HUES48 (cell line): ENCODE data around the gene RAB40B.

Source experiments
- H3K27ac ChIP-seq: one replicate; pipeline ENCODE4 v1.7.0; 2013; ENCODE audit warnings: low read depth, low read length, inconsistent platforms
- H3K27me3 ChIP-seq: 2 replicates; pipeline ENCODE4 v1.6.1; 2013; ENCODE audit warnings: mild to moderate bottlenecking, low read length; ENCODE audit not compliant: control insufficient read depth, insufficient read depth
- H3K36me3 ChIP-seq: 2 replicates; pipeline ENCODE4 v1.6.1; 2013; ENCODE audit warnings: low read length; ENCODE audit not compliant: control insufficient read depth, insufficient read depth
- H3K4me1 ChIP-seq: 2 replicates; pipeline ENCODE4 v1.6.1; 2013; ENCODE audit warnings: mild to moderate bottlenecking, low read length; ENCODE audit not compliant: control insufficient read depth, insufficient read depth
- H3K4me3 ChIP-seq: 2 replicates; pipeline ENCODE4 v1.5.1; 2013; ENCODE audit warnings: mild to moderate bottlenecking, low read depth, low read length
- H3K9ac ChIP-seq: 2 replicates; pipeline ENCODE4 v1.6.1; 2013; ENCODE audit warnings: mild to moderate bottlenecking, low read depth, low read length, moderate library complexity
- H3K9me3 ChIP-seq: 2 replicates; pipeline ENCODE4 v1.6.1; 2013; ENCODE audit warnings: low read length; ENCODE audit not compliant: control insufficient read depth, insufficient read depth

The RAB40B gene

DNA sequence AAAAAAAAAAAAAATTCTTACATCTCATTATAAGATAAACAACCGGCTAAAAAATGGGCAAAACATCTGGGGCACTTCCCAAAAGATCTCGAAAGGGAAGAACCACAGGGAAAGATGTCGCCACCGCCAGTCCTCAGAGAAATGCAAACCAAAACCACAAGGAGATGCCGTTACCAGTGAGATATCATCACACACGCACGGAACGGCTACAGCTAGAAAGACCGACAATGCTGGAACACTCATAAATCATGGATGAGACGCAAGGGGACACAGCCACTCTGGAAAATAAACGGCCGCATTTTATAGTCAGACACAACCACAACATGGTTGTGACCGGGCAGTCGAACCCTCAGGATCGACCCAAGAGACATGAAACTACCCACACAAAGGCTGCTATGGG is 74.8 kb downstream of the RAB40B start:
- H3K36me3 ChIP-seq = peaks cover 82% of the 10 kb centered on the region
- H3K4me3 ChIP-seq = no peak overlapping the region
- no peaks in the 10 kb centered on the region for H3K4me1 ChIP-seq
- H3K9me3 ChIP-seq = no peaks in the 10 kb centered on the region
- H3K27ac ChIP-seq = no peak overlapping the region
- no peaks in the 10 kb centered on the region for H3K27me3 ChIP-seq
- no peak overlapping the region for H3K9ac ChIP-seq

DNA sequence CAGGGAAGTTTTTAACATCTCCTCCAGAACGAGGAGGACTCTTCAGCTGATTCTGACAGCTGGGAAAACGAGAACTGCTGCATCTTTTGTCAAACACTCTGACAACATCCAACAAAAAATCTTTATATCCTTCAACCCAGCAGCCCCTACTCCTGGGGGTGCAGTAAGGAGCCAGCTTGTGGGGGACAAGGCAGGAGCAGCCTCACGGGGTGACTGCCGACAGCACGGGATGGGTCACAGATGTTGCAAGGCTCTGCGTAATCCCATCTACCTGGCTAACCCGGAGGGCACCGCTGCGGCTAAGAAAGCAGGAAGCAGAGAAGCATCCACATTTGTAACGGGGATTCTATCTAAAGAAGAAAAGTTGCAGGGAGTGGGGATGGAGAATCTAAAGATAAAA is 78.9 kb downstream of the RAB40B start:
- Histone ChIP-seq H3K9me3 (no peaks in the 10 kb centered on the region), H3K27ac (no peak overlapping the region), H3K36me3 (peaks cover 84% of the 10 kb centered on the region), H3K4me1 (no peaks in the 10 kb centered on the region), H3K27me3 (no peaks in the 10 kb centered on the region), H3K4me3 (no peak overlapping the region), H3K9ac (no peak overlapping the region)

DNA sequence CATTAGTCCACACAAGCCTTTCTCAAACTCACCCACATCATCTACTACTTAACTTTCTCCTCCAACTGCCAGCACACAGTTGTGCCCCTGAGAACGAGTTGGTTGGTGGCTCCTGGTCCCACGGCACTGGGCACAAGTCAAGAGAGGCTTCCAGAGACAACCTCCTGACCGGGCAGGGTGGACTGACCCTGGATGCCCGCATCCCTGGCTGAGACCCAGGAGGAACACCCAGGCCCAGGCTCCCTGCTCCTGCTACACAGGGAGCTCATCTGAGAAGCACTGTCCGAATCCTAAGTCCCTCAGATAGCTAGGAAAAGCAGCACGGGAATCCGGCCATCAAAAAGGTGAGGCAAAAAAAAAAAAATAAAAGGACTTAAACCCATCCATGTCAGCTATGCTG is 79.3 kb downstream of the RAB40B start:
- H3K4me3 ChIP-seq = no peak overlapping the region
- no peaks in the 10 kb centered on the region for H3K9me3 ChIP-seq
- H3K36me3 ChIP-seq = peaks cover 82% of the 10 kb centered on the region
- no peak overlapping the region for H3K27ac ChIP-seq
- no peaks in the 10 kb centered on the region for H3K4me1 ChIP-seq
- no peaks in the 10 kb centered on the region for H3K27me3 ChIP-seq
- no peak overlapping the region for H3K9ac ChIP-seq

DNA sequence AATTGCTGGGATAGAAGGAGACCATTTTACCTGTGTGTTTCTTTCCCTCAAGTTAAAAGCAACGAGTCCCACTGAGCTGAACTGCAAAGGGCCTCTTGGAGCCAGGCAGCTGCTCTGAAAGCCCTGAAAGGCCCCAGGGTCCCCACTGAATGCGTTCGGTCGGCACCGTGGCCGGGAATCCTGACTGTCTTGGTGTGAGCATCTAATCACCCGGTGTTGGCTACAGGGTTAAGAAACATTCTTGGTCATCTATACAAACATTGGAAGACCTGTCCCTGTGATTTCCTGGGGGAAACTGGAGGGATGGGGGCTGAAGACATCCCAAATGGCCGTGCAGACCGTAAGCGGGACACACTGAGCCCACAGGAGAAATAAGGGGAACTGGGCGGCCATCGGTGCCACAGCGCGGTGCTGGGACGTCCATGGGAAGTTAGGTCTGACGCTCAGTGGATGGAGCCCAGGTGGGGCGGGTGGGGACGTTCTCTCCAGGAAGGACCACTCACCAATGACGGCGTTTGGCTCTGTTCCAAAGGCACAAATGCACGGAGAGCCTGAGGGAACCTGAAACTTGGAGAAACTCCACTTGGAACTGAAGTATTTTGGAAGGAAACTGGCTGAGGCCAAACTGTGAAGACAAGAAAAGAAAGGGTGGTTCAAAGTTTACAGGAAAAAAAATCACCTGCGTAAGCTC is 82.3 kb downstream of the RAB40B start:
- no peaks in the 10 kb centered on the region for H3K27me3 ChIP-seq
- H3K9me3 ChIP-seq = no peaks in the 10 kb centered on the region
- H3K4me1 ChIP-seq = no peaks in the 10 kb centered on the region
- peaks cover 71% of the 10 kb centered on the region for H3K36me3 ChIP-seq
- no peak overlapping the region for H3K4me3 ChIP-seq
- no peak overlapping the region for H3K27ac ChIP-seq
- no peak overlapping the region for H3K9ac ChIP-seq

DNA sequence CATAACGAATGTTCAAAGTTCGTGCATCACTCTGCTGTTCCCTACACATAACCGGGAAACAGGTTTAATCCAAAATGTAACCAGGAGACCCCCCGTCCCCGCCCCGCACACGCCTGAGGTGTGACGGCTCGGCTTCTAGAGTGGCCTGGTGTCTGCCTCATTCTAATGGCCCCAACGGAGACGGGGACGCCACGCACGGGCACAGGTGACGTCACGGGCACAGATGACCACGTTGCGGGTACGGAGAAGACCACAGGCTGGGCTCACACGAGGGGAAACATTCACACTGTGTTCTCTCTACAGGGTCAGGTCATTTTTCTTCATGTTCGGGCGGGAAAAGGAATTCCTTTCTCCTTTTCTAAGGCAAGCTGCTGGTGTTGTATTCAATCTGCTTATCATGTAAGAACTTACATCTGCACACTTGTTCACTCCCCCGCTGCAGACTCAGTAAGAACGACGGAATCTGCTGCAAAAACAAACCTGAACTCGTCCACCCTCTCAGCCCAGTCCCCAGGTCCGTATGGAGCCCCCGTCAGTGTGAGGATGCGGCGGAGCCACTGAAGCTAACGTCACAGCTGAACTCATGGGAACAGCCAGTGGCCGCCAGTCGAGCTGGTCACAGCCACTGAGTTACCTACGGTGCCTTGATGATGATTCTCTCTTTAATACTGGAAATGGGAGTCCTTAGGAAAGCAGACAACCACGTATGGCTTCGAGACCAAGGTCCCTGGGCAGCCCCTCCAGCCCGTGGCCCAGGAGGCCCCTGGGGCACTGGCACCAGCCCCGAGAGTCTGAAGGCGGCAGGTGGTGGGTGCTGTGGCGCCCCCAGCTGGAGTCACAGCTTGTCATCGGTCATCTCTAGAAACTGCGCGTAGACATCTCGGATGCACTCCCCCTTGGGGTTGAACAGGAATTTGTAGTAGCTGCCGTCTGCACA is 83.1 kb downstream of the RAB40B start:
- no peaks in the 10 kb centered on the region for H3K27me3 ChIP-seq
- H3K4me3 ChIP-seq = no peak overlapping the region
- H3K9me3 ChIP-seq = no peaks in the 10 kb centered on the region
- H3K9ac ChIP-seq = no peak overlapping the region
- H3K36me3 ChIP-seq = peaks cover 65% of the 10 kb centered on the region
- H3K27ac ChIP-seq = no peak overlapping the region
- H3K4me1 ChIP-seq = no peaks in the 10 kb centered on the region

DNA sequence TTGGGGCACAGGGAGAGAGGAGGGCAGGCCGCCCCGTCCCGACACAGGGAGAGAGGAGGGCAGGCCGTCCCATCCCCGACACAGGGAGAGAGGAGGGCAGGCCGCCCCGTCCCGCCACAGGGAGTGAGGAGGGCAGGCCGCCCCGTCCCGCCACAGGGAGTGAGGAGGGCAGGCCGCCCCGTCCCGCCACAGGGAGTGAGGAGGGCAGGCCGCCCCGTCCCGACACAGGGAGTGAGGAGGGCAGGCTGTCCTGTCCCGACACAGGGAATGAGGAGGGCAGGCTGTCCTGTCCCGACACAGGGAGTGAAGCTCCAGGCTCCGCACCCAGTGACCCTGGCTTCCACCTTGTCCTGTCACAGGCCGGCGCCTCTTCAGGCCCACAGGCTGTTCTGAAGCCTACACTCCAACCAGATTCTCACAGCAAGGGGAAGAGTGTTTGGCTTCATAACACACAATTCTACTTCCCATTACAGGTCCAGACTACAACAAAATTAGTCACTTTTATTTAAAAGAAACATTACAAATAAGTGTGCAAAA is 84.3 kb downstream of the RAB40B start:
- H3K36me3 ChIP-seq = peaks cover 63% of the 10 kb centered on the region
- no peak overlapping the region for H3K4me3 ChIP-seq
- H3K9me3 ChIP-seq = no peaks in the 10 kb centered on the region

DNA sequence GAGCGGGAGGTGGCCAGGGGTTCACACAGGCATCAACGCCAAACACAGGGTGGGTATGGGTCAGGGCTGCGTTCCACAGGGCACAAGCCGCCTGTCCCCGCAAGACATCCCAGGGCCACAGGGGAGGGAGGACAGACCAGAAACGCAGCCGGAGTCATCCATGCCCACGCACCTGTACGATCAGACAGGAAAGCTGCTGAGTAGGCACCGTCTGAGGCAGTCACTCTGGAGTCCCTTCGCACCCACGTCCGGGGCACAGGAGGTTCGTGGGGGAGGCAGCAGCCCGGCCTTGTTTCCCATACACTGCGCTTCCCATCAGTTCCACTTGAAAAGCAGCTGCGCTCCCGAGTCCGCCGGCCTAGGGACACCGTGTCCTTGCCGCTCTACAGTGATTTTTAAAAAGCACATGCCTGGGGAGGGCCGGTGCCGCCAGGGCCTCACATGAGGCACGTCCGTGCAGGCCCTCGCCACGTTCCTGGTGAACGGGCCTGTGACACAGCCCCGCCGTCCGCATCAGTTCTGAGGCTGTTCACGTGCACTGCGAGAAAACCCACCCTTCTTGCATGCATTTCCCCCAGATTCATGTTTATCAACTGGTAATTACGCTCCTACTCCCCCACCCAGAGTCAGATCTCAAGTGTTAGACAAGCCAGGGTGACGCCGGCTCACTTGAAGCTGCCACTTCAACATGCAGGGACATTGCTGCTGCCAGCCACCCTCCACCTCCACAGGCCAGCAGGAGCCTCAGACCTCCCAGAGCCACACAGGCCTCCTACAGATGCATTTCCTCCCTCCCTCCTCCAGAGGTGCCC is 85.0 kb downstream of the RAB40B start:
- no peaks in the 10 kb centered on the region for H3K4me1 ChIP-seq
- H3K4me3 ChIP-seq = no peak overlapping the region
- no peaks in the 10 kb centered on the region for H3K9me3 ChIP-seq
- H3K27me3 ChIP-seq = no peaks in the 10 kb centered on the region
- no peak overlapping the region for H3K9ac ChIP-seq
- H3K36me3 ChIP-seq = peaks cover 56% of the 10 kb centered on the region
- H3K27ac ChIP-seq = no peak overlapping the region

More for the DNA sequence above, 84.3 kb downstream of the RAB40B start:
- Histone ChIP-seq H3K27ac (no peak overlapping the region), H3K4me1 (no peaks in the 10 kb centered on the region), H3K9ac (no peak overlapping the region), H3K27me3 (no peaks in the 10 kb centered on the region)

DNA sequence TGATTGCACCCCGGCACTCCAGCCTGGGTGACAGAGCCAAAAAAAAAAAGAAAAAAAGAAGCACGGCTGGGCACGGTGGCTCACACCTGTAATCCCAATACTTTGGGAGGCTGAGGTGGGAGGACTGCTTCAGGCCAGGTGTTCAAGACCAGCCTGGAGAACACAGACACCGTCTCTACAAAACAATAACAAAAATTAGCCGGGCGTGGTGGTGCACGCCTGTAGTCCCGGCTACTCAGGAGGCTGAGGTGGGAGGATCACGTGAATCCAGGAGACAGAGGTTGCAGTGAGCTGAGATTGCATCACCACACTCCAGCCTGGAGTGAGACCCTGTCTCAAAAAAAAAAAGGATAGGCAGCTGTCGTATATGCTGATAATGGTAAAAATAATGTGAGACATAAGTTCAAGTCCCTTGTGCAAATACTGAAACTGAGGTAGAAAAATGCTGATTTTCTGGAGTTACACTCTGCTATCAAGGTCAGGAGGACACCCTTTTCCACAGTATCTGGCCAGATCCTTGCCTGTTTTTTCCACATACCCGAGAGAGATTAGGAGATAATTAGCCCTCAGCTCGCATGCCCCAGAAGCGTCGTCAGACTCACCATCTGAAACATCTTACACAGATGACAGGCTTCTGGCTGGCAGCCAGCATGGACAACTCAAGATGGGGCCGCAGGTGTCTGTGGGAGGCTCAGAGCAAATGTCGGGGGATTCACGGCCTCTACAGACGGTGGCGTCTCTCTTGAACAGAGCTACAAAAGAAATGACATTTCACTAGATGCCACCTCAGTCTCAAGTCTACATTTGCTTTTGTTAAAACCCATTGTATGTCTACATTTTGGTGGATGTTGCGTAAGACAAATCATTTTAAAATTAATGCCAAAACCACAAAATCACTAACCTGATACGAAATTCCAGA is 87.1 kb downstream of the RAB40B start:
- Histone ChIP-seq H3K9ac (no peak overlapping the region), H3K4me1 (no peaks in the 10 kb centered on the region), H3K27me3 (no peaks in the 10 kb centered on the region), H3K36me3 (peaks cover 42% of the 10 kb centered on the region), H3K9me3 (no peaks in the 10 kb centered on the region; the same call in 1 of the 2 replicates), H3K4me3 (no peak overlapping the region), H3K27ac (no peak overlapping the region)

DNA sequence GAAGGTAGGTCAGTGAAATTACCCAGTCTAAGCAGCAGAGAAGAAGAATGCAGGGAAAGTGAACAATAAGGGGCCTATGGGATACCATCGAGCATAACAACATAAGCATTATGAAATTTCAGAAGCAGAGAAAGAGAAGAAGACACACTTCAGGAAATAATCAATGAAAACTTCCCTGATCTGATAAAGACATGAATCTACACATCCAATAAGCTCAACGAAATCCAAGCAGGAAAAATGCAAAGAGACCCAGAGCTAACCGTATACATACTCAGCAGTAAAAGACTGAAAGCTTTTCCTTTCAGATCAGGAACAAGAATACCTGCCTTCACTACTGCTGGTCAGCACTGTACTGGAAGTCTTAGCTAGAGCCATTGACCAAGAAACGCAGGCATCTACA is 88.8 kb downstream of the RAB40B start:
- Histone ChIP-seq H3K36me3 (peaks cover 32% of the 10 kb centered on the region), H3K9me3 (no peaks in the 10 kb centered on the region; the same call in 1 of the 2 replicates), H3K27me3 (no peaks in the 10 kb centered on the region), H3K9ac (no peak overlapping the region), H3K27ac (no peak overlapping the region), H3K4me3 (no peak overlapping the region), H3K4me1 (no peaks in the 10 kb centered on the region)

DNA sequence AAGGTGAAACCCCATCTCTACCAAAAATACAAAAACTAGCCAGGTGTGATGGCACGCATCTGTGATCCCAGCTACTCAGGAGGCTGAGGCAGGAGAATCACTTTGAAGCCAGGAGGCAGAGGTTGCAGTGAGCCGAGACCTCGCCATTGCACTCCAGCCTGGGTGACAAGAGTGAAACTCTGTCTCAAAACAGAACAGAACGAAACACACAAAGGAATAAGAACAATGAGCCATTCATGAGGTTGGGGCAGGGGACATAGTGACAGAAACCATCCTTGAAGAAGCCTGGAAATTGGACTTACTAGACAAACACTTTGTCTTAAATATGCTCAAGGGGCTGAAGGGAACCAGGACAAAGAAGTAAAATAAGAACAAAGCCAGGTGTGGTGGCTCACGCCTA is 89.7 kb downstream of the RAB40B start:
- H3K9me3 ChIP-seq = no peaks in the 10 kb centered on the region; the same call in 1 of the 2 replicates
- H3K36me3 ChIP-seq = peaks cover 40% of the 10 kb centered on the region
- H3K27ac ChIP-seq = no peak overlapping the region
- H3K4me1 ChIP-seq = no peaks in the 10 kb centered on the region
- no peaks in the 10 kb centered on the region for H3K27me3 ChIP-seq
- H3K9ac ChIP-seq = no peak overlapping the region
- no peak overlapping the region for H3K4me3 ChIP-seq
